SK-N-SH treated with all-trans-retinoic acid at 6 μM for 48 hours (cell line): ENCODE results near the gene PICK1.

Source experiments
- ATAC-seq: fragments of 200-7000 bp; cut with Tn5 transposase; 3 replicates; pipeline ENCODE4 v1.9.1; 2020; ENCODE audit warnings: mild to moderate bottlenecking, moderate library complexity
- ARNTL ChIP-seq: fragments of 450-650 bp; formaldehyde crosslinking; IDR thresholded peaks from 2 replicates; pipeline ENCODE4 v1.5.0; 2020; ENCODE audit warnings: low read depth, mild to moderate bottlenecking, moderate library complexity, borderline replicate concordance
- CREB5 ChIP-seq: fragments of 250-450 bp; sonication (Bioruptor Pico); IDR thresholded peaks from 2 replicates; pipeline ENCODE4 v1.5.1; 2020; ENCODE audit warnings: low read depth, mild to moderate bottlenecking, moderate library complexity
- CSDC2 ChIP-seq: fragments of 250-450 bp; sonication (Bioruptor Pico); IDR thresholded peaks from 2 replicates; pipeline ENCODE4 v1.5.0; 2020; ENCODE audit warnings: mild to moderate bottlenecking, moderate library complexity
- CSRNP3 ChIP-seq: fragments of 250-450 bp; sonication (Bioruptor Pico); IDR thresholded peaks from 2 replicates; pipeline ENCODE4 v1.5.1; 2021; ENCODE audit warnings: mild to moderate bottlenecking, moderate library complexity
- ESRRG ChIP-seq: fragments of 250-450 bp; sonication (Bioruptor Pico); IDR thresholded peaks from 2 replicates; pipeline ENCODE4 v1.6.1; 2021; ENCODE audit warnings: mild to moderate bottlenecking
- GLIS3 ChIP-seq: fragments of 250-450 bp; sonication (Bioruptor Pico); IDR thresholded peaks from 2 replicates; pipeline ENCODE4 v1.5.0; 2020; ENCODE audit warnings: mild to moderate bottlenecking, moderate library complexity
- OSR1 ChIP-seq: fragments of 250-450 bp; sonication (Bioruptor Pico); IDR thresholded peaks from 2 replicates; pipeline ENCODE4 v1.8.0; 2022; ENCODE audit warnings: moderate library complexity, mild to moderate bottlenecking, inconsistent platforms
- PATZ1 ChIP-seq: fragments of 250-450 bp; sonication (Bioruptor Pico); IDR thresholded peaks from 2 replicates; pipeline ENCODE4 v1.8.0; 2020; ENCODE audit warnings: mild to moderate bottlenecking, moderate library complexity, borderline replicate concordance
- POU6F1 ChIP-seq: fragments of 250-450 bp; sonication (Bioruptor Pico); IDR thresholded peaks from 2 replicates; pipeline ENCODE4 v1.8.0; 2021; ENCODE audit warnings: low read depth, mild to moderate bottlenecking, moderate library complexity, borderline replicate concordance
- RARB ChIP-seq: fragments of 250-450 bp; sonication (Bioruptor Pico); IDR thresholded peaks from 2 replicates; pipeline ENCODE4 v1.8.0; 2021; ENCODE audit warnings: mild to moderate bottlenecking, moderate library complexity
- SNAI2 ChIP-seq: fragments of 250-450 bp; sonication (Bioruptor Pico); IDR thresholded peaks from 2 replicates; pipeline ENCODE4 v1.5.0; 2020; ENCODE audit warnings: mild to moderate bottlenecking, moderate library complexity
- TCF4 ChIP-seq: fragments of 250-450 bp; sonication (Bioruptor Pico); IDR thresholded peaks from 2 replicates; pipeline ENCODE4 v1.8.0; 2021; ENCODE audit warnings: mild to moderate bottlenecking, moderate library complexity, borderline replicate concordance
- TOX ChIP-seq: fragments of 250-450 bp; sonication (Bioruptor Pico); IDR thresholded peaks from 2 replicates; pipeline ENCODE4 v1.8.0; 2021; ENCODE audit warnings: mild to moderate bottlenecking, moderate library complexity, borderline replicate concordance
- TSHZ2 ChIP-seq: fragments of 250-450 bp; sonication (Bioruptor Pico); IDR thresholded peaks from 2 replicates; pipeline ENCODE4 v1.5.0; 2020; ENCODE audit warnings: mild to moderate bottlenecking, moderate library complexity
- ZC3H10 ChIP-seq: fragments of 250-450 bp; sonication (Bioruptor Pico); IDR thresholded peaks from 2 replicates; pipeline ENCODE4 v1.5.1; 2021; ENCODE audit warnings: mild to moderate bottlenecking, moderate library complexity
- ZFP30 ChIP-seq: fragments of 450-650 bp; formaldehyde crosslinking; IDR thresholded peaks from 2 replicates; pipeline ENCODE4 v1.5.0; 2022; ENCODE audit warnings: mild to moderate bottlenecking, moderate library complexity
- ZNF565 ChIP-seq: fragments of 450-650 bp; formaldehyde crosslinking; conservative IDR thresholded peaks from 2 replicates; pipeline ENCODE4 v1.5.0; 2020; ENCODE audit warnings: low read depth, mild to moderate bottlenecking, moderate library complexity
- ZNF8 ChIP-seq: fragments of 450-650 bp; formaldehyde crosslinking; IDR thresholded peaks from 2 replicates; pipeline ENCODE4 v1.5.0; 2020; ENCODE audit warnings: mild to moderate bottlenecking, moderate library complexity

PICK1 gene

GRCh38 chr22:38062791-38063190 lies 5.6 kb downstream of the PICK1 start:
- TF ChIP-seq OSR1 (CRISPR knock-in tag): no peak
- no peak for TF ChIP-seq TCF4
- TF ChIP-seq POU6F1: no peak
- no peak for TF ChIP-seq TOX (CRISPR knock-in tag)
- no peak for TF ChIP-seq TSHZ2 (CRISPR knock-in tag)
- no peak for TF ChIP-seq ZNF8 (CRISPR knock-in tag)
- TF ChIP-seq RARB (CRISPR knock-in tag): no peak
- TF ChIP-seq, all 23 proteins: peak for 0
- no peak for ATAC-seq

- TF ChIP-seq CSRNP3 (CRISPR knock-in tag) (no peak), CSDC2 (CRISPR knock-in tag) (no peak), TCF4 (no peak), ZFP30 (CRISPR knock-in tag) (no peak), RARB (CRISPR knock-in tag) (no peak), TOX (CRISPR knock-in tag) (no peak), POU6F1 (no peak), SNAI2 (CRISPR knock-in tag) (no peak), ZC3H10 (CRISPR knock-in tag) (no peak), ARNTL (CRISPR knock-in tag) (no peak), ZNF8 (CRISPR knock-in tag) (no peak), CREB5 (CRISPR knock-in tag) (no peak), PATZ1 (CRISPR knock-in tag) (no peak), GLIS3 (CRISPR knock-in tag) (no peak), ESRRG (CRISPR knock-in tag) (no peak), ZNF565 (CRISPR knock-in tag) (no peak), TSHZ2 (CRISPR knock-in tag) (no peak)
These were observed 8.3 kb downstream of the PICK1 start for GRCh38 chr22:38065539-38065938.

More at GRCh38 chr22:38065539-38065938, 8.3 kb downstream of the PICK1 start:
- ATAC-seq: no peak
